GM13977 (cell line): ENCODE results near the gene AMD1.
"Not testable (repeated sequence)": the region's sequence is repeated elsewhere in the genome, so short reads cannot be mapped to it uniquely, and the experiment has no call there.

Experiments used
- DNase-seq: peaks from one replicate; pipeline ENCODE4 v3.0.0; 2012; ENCODE audit warnings: low spot score
- CTCF ChIP-seq: IDR thresholded peaks from 2 replicates; pipeline ENCODE4 v1.5.1; 2012; ENCODE audit warnings: mild to moderate bottlenecking, control low read depth; ENCODE audit not compliant: insufficient read depth; ENCODE audit errors: extremely low read depth, missing control alignments
- in situ Hi-C: fragments of 300-500 bp; cut with MboI; formaldehyde crosslinking; loops from one replicate; pipeline ENCODE4 v1.12.0; 2022; ENCODE audit warnings: low sequenced_read_pairs, low pct_unique_long_range_greater_than_20kb, mixed read lengths, inconsistent platforms; ENCODE audit not compliant: unreplicated experiment

Gene AMD1

GRCh38 chr6:110897433-110897832 lies 22.8 kb downstream of the AMD1 start:
- TF ChIP-seq CTCF = no peak
- DNase-seq = no peak
- in situ Hi-C loops = no loop called here

GRCh38 chr6:110898111-110898510 lies 23.5 kb downstream of the AMD1 start:
- TF ChIP-seq CTCF = no peak
- in situ Hi-C loops = no loop called here
- DNase-seq = no peak

GRCh38 chr6:110900028-110900598 lies 25.5 kb downstream of the AMD1 start:
- in situ Hi-C loops = no loop called here
- no peak for DNase-seq
- no peak for TF ChIP-seq CTCF

- DNase-seq, in situ Hi-C loops: not testable (repeated sequence)
These were observed 27.0 kb downstream of the AMD1 start for GRCh38 chr6:110901601-110902000.

GRCh38 chr6:110902091-110902490 lies 27.5 kb downstream of the AMD1 start:
- TF ChIP-seq CTCF = no peak
- no peak for DNase-seq
- in situ Hi-C loops = no loop called here

GRCh38 chr6:110906273-110906672 lies 31.7 kb downstream of the AMD1 start:
- in situ Hi-C loops, DNase-seq: not testable (repeated sequence)

GRCh38 chr6:110930781-110931180 lies 56.2 kb downstream of the AMD1 start:
- TF ChIP-seq CTCF = no peak
- in situ Hi-C loops = no loop called here
- no peak for DNase-seq

- TF ChIP-seq CTCF = no peak
- no peak for DNase-seq
- in situ Hi-C loops = no loop called here
These were observed 59.3 kb downstream of the AMD1 start for GRCh38 chr6:110933912-110934311.
